ENCODE data around the gene AZI2. TPM values are rescaled to one million over a fixed set of nuclear protein-coding genes. Genes with fewer than 3 reads are reported as not detected.

Gene AZI2
- total and polyA plus RNA-seq, 10 of the 15 experiments (the other 5 are each of a cell fraction or from before 2014, with no cell fraction given) = 19.9 to 91.7 (median 35.5) TPM

GRCh38 chr3:28348629-28349468 is at the start of gene AZI2, which contains the start of gene ZCWPW2 (continued):
- TF ChIP-seq ATF3 (IDR thresholded peaks at IDR 0.05; ENCODE audit: borderline replicate concordance, extremely low read depth, low read depth, low read length) (no peak), CHD1 (IDR thresholded peaks at IDR 0.05; ENCODE audit: low read depth, low read length) (peak; percentile 65; the same call in 1 of the 2 replicates), LARP7 (IDR thresholded peaks at IDR 0.05) (peak; percentile 93), POU2F2 (IDR thresholded peaks at IDR 0.05; ENCODE audit: borderline replicate concordance, low read depth, low read length) (peak; percentile 32; the same call in 1 of the 3 replicates), MYC (IDR thresholded peaks at IDR 0.05; ENCODE audit: insufficient read depth, insufficient read length, insufficient replicate concordance, low read length, severe bottlenecking) (no peak), MYB (IDR thresholded peaks at IDR 0.05; ENCODE audit: borderline replicate concordance, low read depth, low read length) (no peak), SMC3 (IDR thresholded peaks at IDR 0.05; ENCODE audit: borderline replicate concordance, low read length) (no peak), POLR2A (IDR thresholded peaks at IDR 0.05; ENCODE audit: low read depth, low read length) (peak; percentile 88), HDAC6 (IDR thresholded peaks at IDR 0.05; ENCODE audit: unreplicated experiment) (peak; percentile 68), MEF2B (IDR thresholded peaks at IDR 0.05; ENCODE audit: partially characterized antibody, poor library complexity, severe bottlenecking) (no peak), MTA3 (IDR thresholded peaks at IDR 0.05; ENCODE audit: borderline replicate concordance, low read length) (no peak), BMI1 (IDR thresholded peaks at IDR 0.05; ENCODE audit: borderline replicate concordance) (0 out of 2 replicates have a peak, but pooled peaks have one; percentile 37), ETV6 (conservative IDR thresholded peaks at IDR 0.05 in 1 of 2, IDR thresholded peaks at IDR 0.05 in 1 of 2; ENCODE audit: borderline replicate concordance in 1 of 2, low read depth in 1 of 2) (peak in 1 of 2 experiments; percentile 37; a peak in 1 of 4 replicates), ATF7 (IDR thresholded peaks at IDR 0.05; ENCODE audit: low read depth) (peak; percentile 34; the same call in 1 of the 2 replicates), EED (IDR thresholded peaks at IDR 0.05; ENCODE audit: low read depth) (peak; percentile 72), ZBTB4 (CRISPR knock-in tag; IDR thresholded peaks at IDR 0.05) (no peak)
- TF ChIP-seq, protein P1, sequence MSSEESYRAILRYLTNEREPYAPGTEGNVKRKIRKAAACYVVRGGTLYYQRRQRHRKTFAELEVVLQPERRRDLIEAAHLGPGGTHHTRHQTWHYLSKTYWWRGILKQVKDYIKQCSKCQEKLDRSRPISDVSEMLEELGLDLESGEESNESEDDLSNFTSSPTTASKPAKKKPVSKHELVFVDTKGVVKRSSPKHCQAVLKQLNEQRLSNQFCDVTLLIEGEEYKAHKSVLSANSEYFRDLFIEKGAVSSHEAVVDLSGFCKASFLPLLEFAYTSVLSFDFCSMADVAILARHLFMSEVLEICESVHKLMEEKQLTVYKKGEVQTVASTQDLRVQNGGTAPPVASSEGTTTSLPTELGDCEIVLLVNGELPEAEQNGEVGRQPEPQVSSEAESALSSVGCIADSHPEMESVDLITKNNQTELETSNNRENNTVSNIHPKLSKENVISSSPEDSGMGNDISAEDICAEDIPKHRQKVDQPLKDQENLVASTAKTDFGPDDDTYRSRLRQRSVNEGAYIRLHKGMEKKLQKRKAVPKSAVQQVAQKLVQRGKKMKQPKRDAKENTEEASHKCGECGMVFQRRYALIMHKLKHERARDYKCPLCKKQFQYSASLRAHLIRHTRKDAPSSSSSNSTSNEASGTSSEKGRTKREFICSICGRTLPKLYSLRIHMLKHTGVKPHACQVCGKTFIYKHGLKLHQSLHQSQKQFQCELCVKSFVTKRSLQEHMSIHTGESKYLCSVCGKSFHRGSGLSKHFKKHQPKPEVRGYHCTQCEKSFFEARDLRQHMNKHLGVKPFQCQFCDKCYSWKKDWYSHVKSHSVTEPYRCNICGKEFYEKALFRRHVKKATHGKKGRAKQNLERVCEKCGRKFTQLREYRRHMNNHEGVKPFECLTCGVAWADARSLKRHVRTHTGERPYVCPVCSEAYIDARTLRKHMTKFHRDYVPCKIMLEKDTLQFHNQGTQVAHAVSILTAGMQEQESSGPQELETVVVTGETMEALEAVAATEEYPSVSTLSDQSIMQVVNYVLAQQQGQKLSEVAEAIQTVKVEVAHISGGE (CRISPR knock-in tag; IDR thresholded peaks at IDR 0.05) = peak; percentile 28; the same call in 1 of the 2 replicates
- TF ChIP-seq, protein P2, sequence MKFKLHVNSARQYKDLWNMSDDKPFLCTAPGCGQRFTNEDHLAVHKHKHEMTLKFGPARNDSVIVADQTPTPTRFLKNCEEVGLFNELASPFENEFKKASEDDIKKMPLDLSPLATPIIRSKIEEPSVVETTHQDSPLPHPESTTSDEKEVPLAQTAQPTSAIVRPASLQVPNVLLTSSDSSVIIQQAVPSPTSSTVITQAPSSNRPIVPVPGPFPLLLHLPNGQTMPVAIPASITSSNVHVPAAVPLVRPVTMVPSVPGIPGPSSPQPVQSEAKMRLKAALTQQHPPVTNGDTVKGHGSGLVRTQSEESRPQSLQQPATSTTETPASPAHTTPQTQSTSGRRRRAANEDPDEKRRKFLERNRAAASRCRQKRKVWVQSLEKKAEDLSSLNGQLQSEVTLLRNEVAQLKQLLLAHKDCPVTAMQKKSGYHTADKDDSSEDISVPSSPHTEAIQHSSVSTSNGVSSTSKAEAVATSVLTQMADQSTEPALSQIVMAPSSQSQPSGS (IDR thresholded peaks at IDR 0.05; ENCODE audit: low read length) = no peak

Data from GM12878 (cell line).